COR-L47 (cell line): ENCODE measurements around the gene CAPN6.

Experiments used
- DNase-seq: peaks from one replicate; lab custom pipeline; 2025; lab: John Stamatoyannopoulos, UW

CAPN6 gene

GRCh38 chrX:111200327-111200726 lies 70.0 kb downstream of the CAPN6 start:
- no peak for DNase-seq

GRCh38 chrX:111199505-111199904 lies 70.8 kb downstream of the CAPN6 start:
- no peak for DNase-seq
